Ovary (tissue), 9 donors: ENCODE measurements around the gene CRTC3. TPM values are rescaled to one million over a fixed set of nuclear protein-coding genes. Genes with fewer than 3 reads are reported as not detected.
A peak's percentile ranks its signal among the peaks of the same experiment; 100 is the strongest.

Experiments
- DNase-seq, 5 donors: peaks; one replicate each; pipeline ENCODE4 v3.0.0-alpha.2; 2019 to 2020
- H3K27ac ChIP-seq, 2 donors: fragments of 200-600 bp; one replicate each; pipeline versions ENCODE4 v1.5.1 to v1.8.0; 2019 to 2022
- H3K27me3 ChIP-seq: fragments of 200-600 bp; one replicate; pipeline ENCODE4 v1.8.0; 2022
- H3K36me3 ChIP-seq: fragments of 200-600 bp; sonication (generic); one replicate; pipeline ENCODE4 v1.5.1; 2019
- H3K4me1 ChIP-seq: one replicate; pipeline ENCODE4 v1.8.1; 2013; ENCODE audit warnings: mild to moderate bottlenecking, moderate library complexity; ENCODE audit not compliant: insufficient read depth
- H3K4me3 ChIP-seq: fragments of 200-600 bp; sonication (generic); one replicate; pipeline ENCODE4 v1.5.1; 2017
- H3K9me3 ChIP-seq, 2 donors: fragments of 200-600 bp in 1 of 2; sonication (generic) in 1 of 2; one replicate each; pipeline versions ENCODE4 v1.5.1 to v1.8.1; 2013 to 2019; ENCODE audit warnings: mild to moderate bottlenecking in 1 of 2, moderate library complexity in 1 of 2
- CTCF ChIP-seq, 3 donors: fragments of 450-650 bp in 2 of 3; fragments of 200-600 bp in 1 of 3; IDR thresholded peaks; one replicate each; pipeline versions ENCODE4 v1.5.1 to v1.8.0; 2016 to 2022; ENCODE audit warnings: antibody characterized with exemption in 3 of 3, mild to moderate bottlenecking in 1 of 3
- EP300 ChIP-seq: sonication (generic); formaldehyde crosslinking; IDR thresholded peaks from one replicate; pipeline ENCODE4 v1.6.1; 2017; ENCODE audit warnings: antibody characterized with exemption
- POLR2A ChIP-seq: fragments of 450-650 bp; IDR thresholded peaks from one replicate; pipeline ENCODE4 v1.6.1; 2017; ENCODE audit warnings: antibody characterized with exemption, mild to moderate bottlenecking, moderate library complexity
- WGBS, 3 donors: extraction: QIAGEN DNeasy Blood & Tissue Kit in 1 of 3; methylation state at CpG; one replicate each; pipeline versions ENCODE4 v1.1.5 to v1.1.7; 2013 to 2017; 5-methylcytosine and 5-hydroxymethylcytosine counted together
- intact Hi-C, 4 donors: fragments of 100-400 bp; cut with DNase I; formaldehyde crosslinking; loops; one replicate each; pipeline versions ENCODE4 v1.11.0 to v1.15.1; 2022 to 2023
- polyA plus RNA-seq, 2 donors: library from polyadenylated mRNA; stranded (reverse); fragments of 200-250 nt in 1 of 2; fragments of 350-450 nt in 1 of 2; fragmentation: Illumina TruSeq in 1 of 2; extraction: RNeasy Lipid Tissue Mini Kit (QIAGEN cat#74804) in 1 of 2; gene quantifications; one replicate each; pipeline ENCODE4 v1.2.3, GENCODE V29; 2013 to 2014
- total RNA-seq, 7 donors: library from RNA; depleted of rRNA in 2 of 7; stranded (reverse); fragments of >200 nt in 2 of 7; fragmentation: NEBNext Ultra II Directional in 3 of 7; extraction: Animal tissue kit (Norgen Biotek cat#: 25700) in 3 of 7; gene quantifications; one replicate each; pipeline versions ENCODE4 v1.1.0 to v1.2.4, GENCODE V29; 2016 to 2023
- donor health status: DM: no; HTN: no; CAD: no; lungs with moderate emphysema.
- donor health status: DM: no; HTN: no; CAD: no.
- donor health status: Bipolar disorder and iron deficiency.
- donor health status: DM: yes; HTN: yes; CAD: no.
- donor health status: DM: no; HTN: no; CAD: no.
- donor health status: DM: yes; HTN: yes; CAD: no.

CRTC3 gene
- total and polyA plus RNA-seq, 9 donors: 36.9 to 106 (median 85.4) TPM

GRCh38 chr15:90552929-90553211 is 23.1 kb downstream of the CRTC3 start:
- TF ChIP-seq POLR2A: no peak
- TF ChIP-seq CTCF (IDR thresholded peaks at IDR 0.05): no peak
- no peak for TF ChIP-seq EP300
- peaks cover 18% of the 10 kb centered on the region for H3K4me1 ChIP-seq
- H3K9me3 ChIP-seq: no peaks in the 10 kb centered on the region
- no peak for DNase-seq
- H3K4me3 ChIP-seq: no peak overlapping the region
- peak overlapping the region in 1 of 2 donors; percentile 74 for H3K27ac ChIP-seq
- no peaks in the 10 kb centered on the region for H3K36me3 ChIP-seq
- intact Hi-C loops: no loop called here
- 18 to 31% (median 21%) methylated on average over 1 of the region's 1 CpG for WGBS, 3 donors
- no peaks in the 10 kb centered on the region for H3K27me3 ChIP-seq

- H3K36me3 ChIP-seq: no peaks in the 10 kb centered on the region
- no peaks in the 10 kb centered on the region for H3K27me3 ChIP-seq
- H3K4me3 ChIP-seq: no peak overlapping the region
- intact Hi-C loops: no loop called here
- TF ChIP-seq CTCF (IDR thresholded peaks at IDR 0.05) (no peak), EP300 (no peak), POLR2A (no peak)
- H3K27ac ChIP-seq: peak overlapping the region in 1 of 2 donors; percentile 74
- 11 to 18% (median 12%) methylated on average over 7 of the region's 7 CpGs for WGBS, 3 donors
- peaks cover 20% of the 10 kb centered on the region for H3K4me1 ChIP-seq
- DNase-seq: peak in 1 of 5 donors; percentile 20
- no peaks in the 10 kb centered on the region for H3K9me3 ChIP-seq
These were observed 23.6 kb downstream of the CRTC3 start for GRCh38 chr15:90553248-90553745.

- no peak for TF ChIP-seq POLR2A
- no peak for TF ChIP-seq CTCF (IDR thresholded peaks at IDR 0.05)
- no peak for TF ChIP-seq EP300
- H3K27me3 ChIP-seq: no peaks in the 10 kb centered on the region
- 7 to 10% (median 8%) methylated on average over 12 of the region's 12 CpGs for WGBS, 3 donors
- H3K9me3 ChIP-seq: no peaks in the 10 kb centered on the region
- no peaks in the 10 kb centered on the region for H3K36me3 ChIP-seq
- H3K4me1 ChIP-seq: peaks cover 39% of the 10 kb centered on the region
- intact Hi-C loops: no loop called here
- H3K27ac ChIP-seq: peak overlapping the region; percentile 43 to 81
- no peak overlapping the region for H3K4me3 ChIP-seq
- peak; percentile 75 to 91 (median 87) for DNase-seq
These were observed 27.7 kb downstream of the CRTC3 start for GRCh38 chr15:90557186-90558084.

- Histone ChIP-seq H3K36me3 (no peaks in the 10 kb centered on the region), H3K4me1 (peaks cover 41% of the 10 kb centered on the region), H3K27me3 (no peaks in the 10 kb centered on the region), H3K9me3 (no peaks in the 10 kb centered on the region), H3K4me3 (no peak overlapping the region), H3K27ac (peak overlapping the region in 1 of 2 donors; percentile 81)
- peak in 3 of 5 donors; percentile 39 to 49 (median 41) for DNase-seq
- TF ChIP-seq EP300: no peak
- TF ChIP-seq POLR2A: no peak
- TF ChIP-seq CTCF (IDR thresholded peaks at IDR 0.05): no peak
- 3 to 10% (median 6%) methylated on average over 4 of the region's 4 CpGs for WGBS, 3 donors
- intact Hi-C loops: no loop called here
These were observed 28.4 kb downstream of the CRTC3 start for GRCh38 chr15:90558171-90558573.
